Medulla oblongata (tissue), 1 donor: Measurements from ENCODE around the gene PSD4.

Source experiments
- DNase-seq: peaks from one replicate; pipeline ENCODE4 v3.0.0-alpha.2; 2015; ENCODE audit errors: extremely low spot score

The PSD4 gene

GRCh38 chr2:113167962-113168340 is 5.8 kb upstream of the PSD4 start:
- no peak for DNase-seq

GRCh38 chr2:113169002-113169530 is 4.7 kb upstream of the PSD4 start:
- no peak for DNase-seq

GRCh38 chr2:113169586-113169985 is 4.2 kb upstream of the PSD4 start:
- no peak for DNase-seq

- DNase-seq = no peak
These were observed 2.3 kb upstream of the PSD4 start for GRCh38 chr2:113171334-113172075.

GRCh38 chr2:113172721-113173541 is 840 bp upstream of the PSD4 start:
- no peak for DNase-seq

- DNase-seq = no peak
These were observed 592 bp downstream of the PSD4 start for GRCh38 chr2:113174376-113174750.

GRCh38 chr2:113175042-113175628 is 1.4 kb downstream of the PSD4 start:
- DNase-seq = no peak

GRCh38 chr2:113175736-113176695 is 2.2 kb downstream of the PSD4 start:
- DNase-seq = no peak

- no peak for DNase-seq
These were observed 3.1 kb downstream of the PSD4 start for GRCh38 chr2:113176696-113177355.

- no peak for DNase-seq
These were observed 4.4 kb downstream of the PSD4 start for GRCh38 chr2:113178069-113178746.

GRCh38 chr2:113178891-113179290 is 5.1 kb downstream of the PSD4 start:
- no peak for DNase-seq

- no peak for DNase-seq
These were observed 5.8 kb downstream of the PSD4 start for GRCh38 chr2:113179446-113180045.

GRCh38 chr2:113180131-113180946 is 6.6 kb downstream of the PSD4 start:
- DNase-seq = no peak

- no peak for DNase-seq
These were observed 7.7 kb downstream of the PSD4 start for GRCh38 chr2:113181258-113182051.

GRCh38 chr2:113182471-113183260 is 8.9 kb downstream of the PSD4 start:
- no peak for DNase-seq

GRCh38 chr2:113183264-113183663 is 9.5 kb downstream of the PSD4 start:
- no peak for DNase-seq

GRCh38 chr2:113183703-113184102 is 9.9 kb downstream of the PSD4 start:
- DNase-seq = no peak
